Spleen (tissue), 7 donors: ENCODE measurements around the gene TLR5.

ENCODE experiments used
- POLR2A ChIP-seq, 3 donors: fragments of 450-650 bp; IDR thresholded peaks; one replicate each; pipeline ENCODE4 v1.5.1; 2017; ENCODE audit warnings: antibody characterized with exemption in 3 of 3, mild to moderate bottlenecking in 1 of 3
- POLR2AphosphoS5 ChIP-seq, 3 donors: sonication (generic); formaldehyde crosslinking; IDR thresholded peaks; one replicate each; pipeline ENCODE4 v1.5.1; 2017; ENCODE audit warnings: antibody characterized with exemption in 3 of 3
- TF ChIP-seq, protein P1 (sequence below), 11 experiments: fragments of 200-600 bp in 7 of 11; fragments of 450-650 bp in 4 of 11; sonication (generic) in 4 of 11; IDR thresholded peaks in 8 of 11; conservative IDR thresholded peaks in 3 of 11; 1 replicate in 7 of 11; 2 replicates in 4 of 11; pipeline versions ENCODE4 v1.4.0 to v1.8.0; 2016 to 2021; ENCODE audit warnings: antibody characterized with exemption in 11 of 11, inconsistent platforms in 4 of 11, mild to moderate bottlenecking in 1 of 11
- donor health status: DM: no; HTN: no; CAD: no; lungs with moderate emphysema.
- donor health status: DM: no; HTN: no; CAD: no.
- donor health status: DM: no; HTN: no; CAD: no.

DNA sequence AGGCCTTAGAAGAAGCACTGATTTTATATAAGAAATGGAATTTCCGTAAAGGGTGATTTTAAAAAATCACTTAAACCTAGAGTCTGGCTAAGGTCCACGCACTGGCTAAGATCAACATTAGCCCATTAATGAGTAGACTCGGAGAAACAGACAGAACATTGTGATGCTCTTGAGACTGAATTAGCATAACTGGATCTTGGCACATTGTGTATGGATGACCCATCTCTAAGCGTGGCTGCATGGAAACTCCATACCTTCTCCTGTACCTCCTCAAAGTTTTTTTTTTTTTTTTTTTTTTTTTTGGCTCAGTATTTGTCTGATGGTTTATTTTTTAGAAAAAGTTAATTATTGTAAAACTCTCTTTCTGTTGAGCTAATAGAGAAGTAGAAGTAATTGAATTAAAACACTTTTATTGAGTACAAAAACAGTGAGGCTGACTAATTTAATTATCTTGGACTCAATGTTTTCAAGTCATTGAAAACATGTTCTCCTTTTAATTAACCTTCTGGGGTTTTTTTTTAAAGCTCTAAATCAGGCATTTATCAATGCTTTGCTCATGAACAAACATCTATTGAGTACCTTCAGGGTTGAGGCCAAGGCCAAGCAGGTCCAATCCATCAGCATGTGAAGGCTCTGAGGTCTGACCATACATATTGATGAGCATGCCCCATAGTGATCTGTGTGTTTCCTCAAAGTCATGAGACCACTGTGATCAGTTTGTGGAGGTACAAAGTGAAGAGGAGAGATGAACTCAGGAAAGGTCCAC lies 74.0 kb downstream of the TLR5 start:
- no peak for TF ChIP-seq POLR2AphosphoS5 (IDR thresholded peaks at IDR 0.05)
- TF ChIP-seq, protein P1, sequence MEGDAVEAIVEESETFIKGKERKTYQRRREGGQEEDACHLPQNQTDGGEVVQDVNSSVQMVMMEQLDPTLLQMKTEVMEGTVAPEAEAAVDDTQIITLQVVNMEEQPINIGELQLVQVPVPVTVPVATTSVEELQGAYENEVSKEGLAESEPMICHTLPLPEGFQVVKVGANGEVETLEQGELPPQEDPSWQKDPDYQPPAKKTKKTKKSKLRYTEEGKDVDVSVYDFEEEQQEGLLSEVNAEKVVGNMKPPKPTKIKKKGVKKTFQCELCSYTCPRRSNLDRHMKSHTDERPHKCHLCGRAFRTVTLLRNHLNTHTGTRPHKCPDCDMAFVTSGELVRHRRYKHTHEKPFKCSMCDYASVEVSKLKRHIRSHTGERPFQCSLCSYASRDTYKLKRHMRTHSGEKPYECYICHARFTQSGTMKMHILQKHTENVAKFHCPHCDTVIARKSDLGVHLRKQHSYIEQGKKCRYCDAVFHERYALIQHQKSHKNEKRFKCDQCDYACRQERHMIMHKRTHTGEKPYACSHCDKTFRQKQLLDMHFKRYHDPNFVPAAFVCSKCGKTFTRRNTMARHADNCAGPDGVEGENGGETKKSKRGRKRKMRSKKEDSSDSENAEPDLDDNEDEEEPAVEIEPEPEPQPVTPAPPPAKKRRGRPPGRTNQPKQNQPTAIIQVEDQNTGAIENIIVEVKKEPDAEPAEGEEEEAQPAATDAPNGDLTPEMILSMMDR (IDR thresholded peaks at IDR 0.05 in 8 of 11, conservative IDR thresholded peaks at IDR 0.05 in 3 of 11): no peak
- no peak for TF ChIP-seq POLR2A (IDR thresholded peaks at IDR 0.05)
